GM08714 (cell line): ENCODE measurements around the gene MAST1.

Experiments used
- H3K4me3 ChIP-seq: fragments of 200-500 bp; sonication (Bioruptor generic); 2 replicates; pipeline ENCODE4 v1.5.1; 2014; ENCODE audit warnings: mild to moderate bottlenecking, low read length, inconsistent platforms
- ZNF274 ChIP-seq: IDR thresholded peaks from 2 replicates; pipeline ENCODE4 v1.6.1; 2012; ENCODE audit warnings: mild to moderate bottlenecking, low read depth, low read length

The MAST1 gene

DNA sequence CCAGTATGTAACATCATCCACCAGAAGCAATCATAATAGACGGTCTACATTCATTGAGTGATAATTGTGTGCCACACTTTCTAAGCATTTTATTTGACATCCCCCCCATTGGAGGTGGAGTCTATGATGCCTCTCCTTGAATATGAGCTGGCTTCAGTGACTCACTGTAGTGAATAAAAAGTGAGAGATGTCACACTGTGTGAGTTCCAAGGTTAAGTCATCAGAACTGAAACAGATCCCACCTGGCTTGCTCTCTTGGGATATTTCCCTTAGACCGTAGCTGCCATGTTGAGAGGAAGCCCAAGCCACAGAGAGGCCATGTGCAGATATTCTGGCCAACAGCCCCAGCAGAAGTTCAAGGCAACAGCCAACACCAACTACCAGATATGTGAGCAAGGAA is 16.6 kb upstream of the MAST1 start:
- TF ChIP-seq ZNF274: no peak
- H3K4me3 ChIP-seq: no peak overlapping the region

- no peak overlapping the region for H3K4me3 ChIP-seq
- TF ChIP-seq ZNF274: no peak
These were observed 12.8 kb upstream of the MAST1 start for GRCh38 chr19:12825254-12826131.

- TF ChIP-seq ZNF274: no peak
- H3K4me3 ChIP-seq: no peak overlapping the region
These were observed 9.8 kb upstream of the MAST1 start for GRCh38 chr19:12828494-12828893.

DNA sequence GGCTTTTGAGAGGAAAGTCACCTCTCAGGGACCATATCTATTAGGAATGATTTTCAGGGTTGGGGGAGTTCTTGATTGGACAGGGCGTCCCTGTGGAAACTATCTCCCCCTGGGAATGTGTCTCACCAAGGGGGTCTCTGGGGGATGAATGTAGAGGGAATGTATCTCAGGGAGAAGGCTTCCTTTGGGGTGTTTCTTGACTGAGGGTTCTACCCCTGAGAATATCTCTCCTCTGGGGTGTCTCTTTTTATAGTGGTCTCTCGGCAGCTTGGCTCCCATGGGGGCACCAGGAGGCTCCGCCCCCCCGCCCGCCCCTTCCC is 4.9 kb upstream of the MAST1 start:
- no peak overlapping the region for H3K4me3 ChIP-seq
- TF ChIP-seq ZNF274: no peak

- TF ChIP-seq ZNF274: no peak
- no peak overlapping the region; the same call in 1 of the 2 replicates for H3K4me3 ChIP-seq
These were observed 4.4 kb upstream of the MAST1 start for GRCh38 chr19:12833738-12834565.

DNA sequence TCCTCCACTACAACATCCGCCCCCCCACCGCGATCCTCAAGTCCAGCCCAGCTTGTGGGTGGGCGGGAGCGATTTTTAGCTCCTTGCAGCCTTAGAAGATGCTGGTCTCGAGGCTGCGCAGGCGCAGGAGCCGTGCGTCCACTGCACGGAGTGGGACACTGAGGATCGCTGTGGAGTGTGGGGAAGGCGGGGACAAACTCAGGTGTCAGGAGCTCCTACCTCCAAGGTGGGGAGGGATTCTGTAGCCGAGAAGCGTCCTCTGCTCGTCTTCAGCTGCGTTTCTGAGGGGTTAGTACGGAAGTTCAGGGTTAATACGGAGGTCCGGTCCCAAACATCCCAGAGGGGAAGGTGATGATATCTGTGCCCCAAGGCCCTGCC is 3.8 kb upstream of the MAST1 start, which contains the start of gene RTBDN:
TSS of gene RTBDN (minus strand) at position 14 of the 378 bp plus-strand sequence. CDS start 4,600 bp downstream, outside the sequence.
- TF ChIP-seq ZNF274: no peak
- no peak within 1 kb of the TSS; the same call in 1 of the 2 replicates for H3K4me3 ChIP-seq

GRCh38 chr19:12834976-12835757 is 3.1 kb upstream of the MAST1 start:
- no peak overlapping the region for H3K4me3 ChIP-seq
- no peak for TF ChIP-seq ZNF274

DNA sequence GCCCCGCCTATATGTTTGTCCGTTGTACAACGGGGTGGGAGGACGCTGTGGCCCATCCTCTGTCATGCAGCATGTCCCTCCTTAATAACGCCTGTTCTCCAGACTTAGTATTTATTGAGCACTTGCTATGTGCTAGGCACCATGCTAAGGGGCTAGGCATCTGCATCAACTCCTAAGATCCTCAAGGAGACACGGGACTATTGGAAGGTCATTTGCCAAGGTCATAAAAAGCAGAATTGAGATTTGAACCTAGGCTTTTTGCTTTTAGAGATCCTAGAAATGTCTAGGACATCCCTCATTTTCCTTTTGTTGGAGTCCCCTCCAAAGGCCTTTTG is 1.8 kb upstream of the MAST1 start:
- no peak for TF ChIP-seq ZNF274
- H3K4me3 ChIP-seq: no peak overlapping the region

GRCh38 chr19:12837225-12837624 is 1.1 kb upstream of the MAST1 start:
- no peak for TF ChIP-seq ZNF274
- H3K4me3 ChIP-seq: no peak overlapping the region

DNA sequence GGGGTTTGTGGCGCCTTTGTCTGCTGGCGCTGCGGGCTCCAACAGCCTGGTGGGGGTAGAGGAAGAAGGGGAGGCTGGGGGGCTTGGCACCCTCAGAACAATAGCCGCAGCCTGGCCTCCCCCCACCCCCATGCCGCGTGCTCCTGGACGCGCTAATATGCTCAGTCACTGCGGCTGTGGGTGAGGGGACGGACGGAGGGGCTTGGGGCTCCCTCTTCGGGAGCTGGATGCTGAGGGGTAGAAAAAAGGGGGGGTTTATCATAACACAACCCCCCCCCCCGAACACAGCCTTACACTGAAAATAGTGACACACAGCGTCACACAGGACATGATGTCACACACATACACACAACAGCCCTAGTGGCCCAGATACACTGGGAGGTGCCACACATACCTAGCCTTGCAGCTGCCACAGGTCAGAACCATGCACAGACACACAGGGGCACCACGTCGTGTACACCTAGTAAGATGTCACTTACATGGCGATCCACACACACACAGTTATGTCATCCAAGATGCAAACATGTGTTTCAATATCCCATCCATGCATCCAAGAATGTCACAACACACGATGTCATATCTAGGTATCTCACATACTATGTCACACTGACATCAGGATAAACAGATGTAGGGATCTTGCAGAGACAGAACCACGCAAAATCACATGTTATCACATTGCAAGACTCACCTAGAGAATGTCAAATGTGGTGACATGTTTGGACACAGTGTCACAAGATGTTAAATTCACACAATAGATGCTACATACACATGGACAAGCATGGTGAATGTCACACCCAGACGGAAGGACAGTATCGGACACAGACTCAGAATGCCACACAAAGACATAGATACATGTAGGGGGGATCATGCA is 806 bp downstream of the MAST1 start:
- no peak overlapping the region for H3K4me3 ChIP-seq
- no peak for TF ChIP-seq ZNF274

- H3K4me3 ChIP-seq: no peak overlapping the region
- TF ChIP-seq ZNF274: no peak
These were observed 2.1 kb downstream of the MAST1 start for GRCh38 chr19:12840091-12841079.

DNA sequence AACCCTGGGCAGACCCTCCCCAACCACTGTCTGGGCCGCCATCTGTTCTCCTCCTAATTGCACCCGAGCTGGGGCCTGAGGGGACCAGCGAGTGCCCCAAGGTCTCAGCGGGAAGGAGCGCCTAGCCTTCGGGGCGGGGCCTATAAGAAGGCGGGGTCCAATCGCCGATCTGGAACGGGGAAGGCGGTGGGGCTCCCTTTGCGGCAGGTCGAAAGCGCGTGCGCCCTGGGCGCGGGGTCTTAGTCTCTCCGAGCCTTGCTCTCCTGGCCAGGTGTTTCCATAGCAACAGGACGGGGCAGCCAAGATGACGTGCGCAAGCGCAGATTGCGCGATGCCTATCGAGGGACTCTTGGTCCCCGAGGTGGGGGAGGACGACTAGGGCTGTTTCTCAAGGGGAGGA is 2.8 kb downstream of the MAST1 start:
- TF ChIP-seq ZNF274: no peak
- no peak overlapping the region; the same call in 1 of the 2 replicates for H3K4me3 ChIP-seq

GRCh38 chr19:12842511-12842910 is 4.2 kb downstream of the MAST1 start:
- TF ChIP-seq ZNF274: no peak
- no peak overlapping the region for H3K4me3 ChIP-seq
